Measurements from ENCODE around the gene SLC8A1.
"Not testable (repeated sequence)": the region's sequence is repeated elsewhere in the genome, so short reads cannot be mapped to it uniquely, and the experiment has no call there.

The SLC8A1 gene

DNA sequence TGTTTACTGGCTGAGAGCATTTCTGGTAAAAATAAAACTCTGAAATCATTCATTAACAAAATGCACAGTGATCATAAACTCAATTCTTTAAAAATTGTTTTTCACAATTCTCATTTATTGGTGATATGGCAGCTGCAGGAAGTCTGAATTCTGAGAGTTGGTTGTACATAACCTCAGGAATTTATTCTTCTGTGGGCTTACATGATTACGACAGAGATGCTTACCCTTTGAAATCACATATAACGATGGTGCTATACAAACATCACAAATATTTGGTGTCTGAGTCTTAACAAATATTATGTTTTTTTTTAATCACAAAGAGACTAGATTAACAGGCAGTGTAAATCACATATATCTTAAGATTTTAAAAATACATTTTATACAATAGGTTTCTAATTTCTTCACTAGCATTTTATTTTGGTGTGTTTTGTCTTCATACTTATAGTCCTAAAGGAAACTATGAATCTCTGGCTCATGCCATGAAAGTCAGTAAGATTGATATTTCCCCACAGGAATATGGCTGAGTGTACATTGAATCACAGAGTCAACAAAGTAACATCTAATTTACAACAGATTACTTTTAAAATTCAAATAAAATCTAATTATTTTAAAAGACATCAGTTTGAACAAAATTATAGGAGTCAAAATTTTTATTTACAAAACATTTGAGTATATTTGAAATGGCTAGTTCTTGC, 354.1 kb downstream of the SLC8A1 start:
- no peak for DNase-seq

DNA sequence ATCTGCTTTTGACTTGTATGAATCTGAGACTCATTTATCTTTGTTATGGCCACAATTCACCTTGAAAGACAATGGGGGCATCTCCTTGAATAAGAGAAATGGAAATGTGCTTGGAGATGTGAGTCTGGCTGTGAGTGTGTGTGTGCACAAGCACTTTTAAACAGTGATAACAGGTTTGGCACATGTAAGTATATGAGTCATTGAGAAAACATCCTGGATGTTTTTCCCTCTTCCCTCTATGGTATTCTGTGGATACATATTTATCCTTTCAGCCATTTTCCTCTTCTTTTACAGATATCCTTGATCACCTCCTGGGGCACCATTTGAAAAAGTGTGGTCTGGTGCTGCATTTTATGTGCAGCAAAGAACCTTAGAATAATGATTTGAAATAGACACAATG, 355.5 kb downstream of the SLC8A1 start:
- DNase-seq: no peak

DNA sequence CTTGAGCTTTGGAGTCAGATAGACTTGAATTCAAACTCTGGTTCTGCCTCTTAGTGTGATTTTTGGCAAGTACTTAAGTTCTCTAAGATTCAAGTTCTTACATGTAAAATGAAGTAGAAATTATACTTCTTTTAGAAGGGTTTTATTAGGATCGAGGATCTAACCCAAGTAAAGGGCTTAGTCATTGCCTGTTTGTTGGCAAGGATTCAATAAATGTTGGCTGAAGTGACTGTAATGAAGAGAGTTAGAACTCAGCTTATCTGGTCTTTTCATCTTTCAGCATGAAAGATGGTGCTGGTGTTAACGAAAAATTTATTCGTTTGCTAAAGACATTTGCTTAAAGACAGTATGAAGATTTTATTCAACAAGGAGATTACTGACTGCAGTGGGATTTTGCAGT, 356.9 kb downstream of the SLC8A1 start:
- DNase-seq: no peak

DNA sequence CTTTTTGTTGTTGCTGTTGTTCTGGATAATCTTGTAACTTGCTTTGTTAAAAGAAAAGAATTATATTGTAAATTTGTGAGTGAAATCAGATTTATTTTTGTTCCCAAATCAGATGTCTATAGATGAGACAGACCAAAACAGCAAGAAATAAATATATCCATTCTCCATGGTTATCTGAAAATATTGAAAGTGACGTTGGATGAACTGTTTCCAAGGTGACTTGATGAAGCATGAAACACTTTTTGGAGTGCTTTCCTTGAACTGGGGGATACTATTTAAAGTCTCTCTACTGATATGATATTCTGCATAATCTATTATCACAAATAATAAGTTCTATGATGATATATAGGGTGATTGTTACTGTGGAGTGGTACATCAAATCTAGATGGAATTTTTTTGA, 357.4 kb downstream of the SLC8A1 start:
- no peak for DNase-seq

DNA sequence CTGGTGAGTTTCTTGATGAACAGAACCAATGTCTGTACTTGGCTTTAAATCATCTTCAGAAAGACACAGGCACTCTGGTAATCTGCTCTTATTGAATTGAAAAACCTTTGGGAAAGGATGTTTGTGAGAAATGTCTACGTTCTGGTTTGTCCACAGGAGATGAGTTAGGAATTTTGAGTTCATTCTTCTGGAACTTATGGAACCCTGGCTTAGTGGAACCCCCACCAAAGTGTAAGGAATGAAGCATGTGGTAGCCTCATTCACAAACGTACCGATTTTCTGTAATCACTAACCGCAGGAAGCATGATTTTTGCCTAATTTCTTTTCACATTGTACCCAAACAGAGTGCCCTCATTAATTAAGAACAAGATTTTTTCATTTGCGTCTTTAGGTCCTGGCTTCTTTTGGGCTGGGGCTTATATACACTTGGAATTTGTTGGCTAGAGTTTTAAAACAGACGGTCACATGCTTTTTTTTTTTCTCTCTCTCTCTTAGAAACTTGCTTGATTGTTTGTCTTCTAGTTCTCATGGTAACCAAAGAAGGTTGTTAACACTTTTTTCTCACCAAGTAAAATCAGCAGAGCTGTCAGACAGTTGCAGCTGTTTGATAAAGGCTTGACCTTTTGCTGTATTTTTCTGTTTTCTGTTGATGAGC, 358.7 kb downstream of the SLC8A1 start:
- no peak for DNase-seq

DNA sequence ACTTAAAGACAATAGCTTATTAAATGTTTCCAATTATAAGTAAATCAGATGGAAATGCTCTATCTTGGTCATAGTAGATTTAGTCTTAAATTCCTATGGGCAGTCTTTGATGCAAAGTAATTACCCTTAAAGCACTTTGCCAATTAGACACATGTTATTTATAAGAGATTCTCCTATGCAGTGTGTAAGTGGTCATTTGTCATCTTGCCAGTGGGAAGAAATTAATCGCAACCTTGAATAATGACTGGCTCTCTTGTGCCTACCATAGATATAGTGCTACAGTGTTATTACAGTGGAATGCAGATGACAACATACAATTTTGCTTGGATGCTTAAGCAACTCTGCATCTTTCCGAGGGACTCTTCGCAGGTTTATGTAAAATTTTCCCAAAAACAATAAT, 361.8 kb downstream of the SLC8A1 start:
- DNase-seq: no peak

DNA sequence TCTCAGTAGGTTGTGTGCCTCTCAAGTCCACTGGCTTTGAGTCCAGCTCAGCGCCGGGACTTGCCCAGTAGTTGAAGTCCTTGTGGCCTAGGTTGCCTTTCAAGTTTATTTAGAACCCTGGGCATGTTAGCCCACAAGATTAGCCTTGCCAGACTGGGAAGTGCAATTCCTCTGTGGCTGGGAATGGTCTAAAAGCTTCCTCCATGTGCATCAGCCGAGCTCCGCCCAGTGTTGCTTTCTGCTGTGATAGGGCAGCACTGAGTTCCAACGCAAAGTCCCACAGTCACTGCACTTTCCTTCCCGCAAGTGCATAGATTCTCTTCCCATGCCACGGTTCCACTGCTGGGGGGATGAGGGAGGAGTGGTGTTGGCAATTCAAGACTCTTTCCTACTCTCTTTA, 364.0 kb downstream of the SLC8A1 start:
- DNase-seq: no peak

DNA sequence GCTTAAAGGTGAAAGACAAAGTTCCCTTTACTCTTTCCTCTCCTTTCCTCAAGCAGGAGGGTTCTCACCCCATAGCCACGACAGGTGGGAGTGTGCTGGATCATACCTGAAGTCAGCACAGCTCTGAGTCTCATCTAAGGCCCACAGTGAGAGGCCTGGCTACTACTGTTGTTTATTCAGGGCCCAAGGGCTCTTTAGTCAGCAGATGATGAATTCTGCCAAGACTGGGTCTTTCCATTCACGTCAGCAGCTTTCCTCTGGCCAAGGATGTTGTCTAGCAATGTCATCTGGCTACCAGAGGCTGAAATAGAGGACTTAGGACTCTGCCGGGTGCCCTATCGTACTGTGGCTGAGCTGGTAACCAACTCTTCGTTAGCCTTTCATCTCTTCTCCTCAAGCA, 364.5 kb downstream of the SLC8A1 start:
- no peak for DNase-seq

DNA sequence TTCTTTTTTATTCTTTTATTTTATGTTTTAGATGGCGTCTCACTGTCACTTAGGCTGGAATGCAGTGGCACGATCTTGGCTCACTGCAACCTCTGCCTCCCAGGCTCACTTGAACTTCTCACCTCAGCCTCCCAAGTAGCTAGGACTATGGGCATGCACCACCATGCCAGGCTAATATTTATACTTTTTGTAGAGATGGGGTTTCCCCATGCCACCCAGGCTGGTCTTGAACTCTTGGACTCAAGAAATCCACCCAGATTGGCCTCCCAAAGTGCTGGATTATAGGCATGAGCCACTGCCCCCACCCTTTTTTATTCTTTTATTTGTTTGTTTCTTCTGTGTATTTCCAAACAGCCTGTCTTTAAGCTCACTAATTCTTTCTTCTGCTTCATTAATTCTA, 366.1 kb downstream of the SLC8A1 start:
- DNase-seq: no peak

DNA sequence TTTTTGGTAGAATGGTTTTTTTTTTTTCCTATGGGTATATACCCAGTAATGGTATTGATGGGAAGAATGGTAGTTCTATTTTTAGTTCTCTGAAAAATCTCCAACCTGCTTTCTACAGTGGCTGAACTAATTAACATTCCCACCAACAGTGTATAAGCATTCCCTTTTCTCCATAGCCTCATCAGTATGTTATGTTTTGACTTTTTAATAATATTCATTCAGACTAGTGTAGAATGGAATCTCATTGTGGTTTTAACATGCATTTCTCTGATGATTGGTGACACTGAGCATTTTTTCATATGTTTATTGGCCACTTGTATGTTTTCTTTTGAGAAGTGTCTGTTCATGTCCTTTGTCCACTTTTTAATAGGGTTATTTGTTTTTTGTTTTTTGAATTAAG, 378.6 kb downstream of the SLC8A1 start:
- not testable (repeated sequence) for DNase-seq

DNA sequence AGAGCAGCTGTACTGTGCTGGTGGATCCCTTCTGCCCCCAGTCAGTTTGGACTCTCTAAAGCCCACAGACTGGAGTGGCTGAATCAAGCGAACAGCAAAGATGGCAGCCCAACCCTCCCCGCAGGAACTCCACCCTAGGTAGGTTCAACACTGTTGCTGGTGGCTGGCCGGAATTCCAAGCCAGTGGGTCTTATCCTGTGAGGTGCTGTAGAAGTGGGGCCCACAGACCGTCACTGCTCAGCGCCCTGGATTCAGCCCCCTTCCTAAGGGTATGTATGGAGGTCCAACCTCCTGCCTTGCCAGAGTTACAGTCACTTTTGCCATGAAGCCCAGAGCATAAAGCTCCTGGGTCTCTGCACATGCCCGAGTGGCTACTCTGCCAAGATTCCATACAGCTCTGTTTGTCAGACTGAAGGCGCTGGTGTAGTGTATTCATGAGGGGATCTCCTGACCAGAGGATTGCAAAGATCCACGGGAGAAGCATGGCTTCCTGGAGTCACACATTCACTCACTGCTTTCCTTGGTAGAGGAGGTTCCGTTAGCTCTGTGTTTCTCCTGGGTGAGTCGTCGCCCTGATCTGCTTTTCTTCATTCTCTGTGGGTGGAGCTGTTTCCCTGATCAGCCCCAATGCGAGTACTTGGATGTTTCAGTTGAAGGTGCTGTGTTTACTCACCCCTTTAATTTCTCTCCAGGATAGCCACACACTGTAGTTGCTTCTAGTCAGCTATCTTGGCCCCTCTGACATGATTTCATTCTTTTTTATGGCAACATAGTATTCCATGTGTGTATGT, 379.3 kb downstream of the SLC8A1 start:
- DNase-seq: no peak

DNA sequence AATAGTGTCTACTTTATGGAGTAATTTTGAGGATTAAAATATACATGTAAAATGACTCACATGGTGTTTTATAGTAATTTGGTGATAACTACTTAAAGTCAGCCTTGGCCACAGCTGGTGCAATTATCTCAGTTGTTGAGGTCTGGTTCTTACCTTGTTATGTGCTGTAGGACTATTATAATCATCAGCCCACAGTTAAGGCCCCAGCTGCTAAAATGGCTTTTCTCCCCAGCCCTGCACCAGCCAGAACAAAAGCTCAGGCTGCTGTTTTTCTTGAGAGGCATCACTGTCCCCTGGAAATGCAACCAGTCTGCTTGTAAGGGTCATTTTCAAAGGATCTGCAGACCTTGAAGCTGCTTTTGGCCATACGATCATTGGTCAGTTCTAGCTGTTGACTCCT, 389.5 kb downstream of the SLC8A1 start:
- DNase-seq: no peak

DNA sequence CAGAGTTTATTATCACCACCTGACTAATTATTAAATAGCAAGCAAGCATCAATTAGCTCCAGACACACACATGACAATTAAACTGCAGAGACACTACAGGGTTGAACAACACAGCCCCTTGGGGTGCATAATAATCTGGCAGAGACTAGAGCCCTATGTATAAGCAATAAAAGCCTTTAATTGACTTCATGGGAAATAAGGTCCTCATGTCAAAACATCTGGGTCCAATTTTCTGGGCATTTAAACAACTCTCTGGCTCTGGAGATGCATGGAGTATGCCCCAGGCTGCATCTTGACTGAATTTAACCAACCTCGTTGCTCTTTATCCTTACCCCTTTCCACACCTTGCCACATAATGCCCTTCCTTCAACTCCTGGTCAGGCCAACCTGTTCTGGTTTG, 402.1 kb downstream of the SLC8A1 start:
- DNase-seq: no peak

DNA sequence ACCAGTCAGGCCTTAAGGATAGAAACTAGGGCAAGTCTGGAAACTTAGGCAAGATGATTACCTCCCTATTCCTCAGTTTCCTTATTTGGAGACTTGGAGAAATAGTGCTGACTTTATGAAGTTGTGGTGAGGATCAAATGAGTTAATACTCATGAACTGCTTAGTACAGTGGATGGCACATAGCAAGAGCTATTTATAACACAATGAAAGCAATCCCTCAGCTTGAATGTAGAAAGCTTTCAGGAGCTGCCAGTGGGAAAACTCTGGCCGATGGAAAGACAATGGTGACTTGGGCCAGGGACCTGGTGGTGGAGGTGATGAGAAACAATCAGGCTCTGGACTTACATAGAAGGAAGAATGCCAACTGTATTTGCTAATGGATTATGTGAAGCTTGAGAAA, 403.4 kb downstream of the SLC8A1 start:
- no peak for DNase-seq

DNA sequence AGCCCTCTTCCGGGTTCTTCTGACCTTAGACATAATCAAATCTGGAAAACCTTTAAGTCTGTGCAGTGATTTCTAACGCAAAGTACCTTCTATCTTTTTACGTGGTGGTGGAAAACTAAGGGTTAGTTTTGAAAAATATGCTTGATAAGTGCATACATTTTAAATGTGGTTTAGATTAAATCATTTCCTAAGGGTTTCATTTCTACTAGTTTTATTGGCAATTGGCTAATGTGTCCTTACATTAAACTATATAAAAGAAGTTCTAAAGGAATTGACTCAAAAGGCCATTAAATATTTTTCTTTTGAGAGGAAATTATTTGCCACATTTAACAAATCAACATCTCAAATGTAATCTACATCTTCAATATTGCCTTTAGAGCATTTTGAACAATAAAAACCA, 404.5 kb downstream of the SLC8A1 start:
- DNase-seq: no peak
